ENCODE measurements around the gene CDCA8. TPM values are rescaled to one million over a fixed set of nuclear protein-coding genes. Genes with fewer than 3 reads are reported as not detected.
"Not testable (repeated sequence)": the region's sequence is repeated elsewhere in the genome, so short reads cannot be mapped to it uniquely, and the experiment has no call there.

The CDCA8 gene
- total RNA-seq, 1 donor from 2014 or later, result 12.0 TPM

DNA sequence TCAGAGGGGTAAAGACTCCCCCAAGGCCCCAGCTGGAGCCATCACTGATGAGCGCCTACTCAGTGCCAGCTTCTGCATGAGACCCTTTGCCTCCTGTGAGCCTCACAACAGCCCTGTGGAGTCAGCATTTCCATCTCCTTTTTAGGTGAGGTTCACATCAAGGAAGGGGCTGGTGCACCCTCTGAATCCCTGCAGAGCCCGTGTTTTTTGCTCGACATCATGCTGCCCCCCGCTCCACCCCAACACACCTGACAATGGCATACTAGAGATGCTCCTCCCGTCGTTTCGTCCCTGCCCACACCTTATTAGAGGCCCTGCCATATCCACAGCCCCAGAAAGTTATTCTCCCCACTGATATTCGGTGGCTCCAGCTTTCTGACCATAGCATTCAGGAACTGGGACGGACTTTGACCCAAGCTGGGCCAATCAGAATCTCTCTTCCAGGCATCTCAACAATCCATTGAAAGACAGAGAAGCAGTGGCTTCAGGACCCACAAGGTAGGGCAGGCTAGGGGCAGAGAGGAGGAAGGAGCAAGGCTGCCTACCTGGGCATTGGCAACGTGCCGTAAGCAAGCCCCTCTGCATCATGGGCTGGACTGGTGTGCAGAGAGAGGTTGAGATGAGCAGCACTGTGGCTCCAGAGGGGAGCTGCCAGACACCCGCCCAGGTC is 39.9 kb downstream of the CDCA8 start:
- DNase-seq (ENCODE audit: extremely low read depth, low read depth, low spot score), result no peak

DNA sequence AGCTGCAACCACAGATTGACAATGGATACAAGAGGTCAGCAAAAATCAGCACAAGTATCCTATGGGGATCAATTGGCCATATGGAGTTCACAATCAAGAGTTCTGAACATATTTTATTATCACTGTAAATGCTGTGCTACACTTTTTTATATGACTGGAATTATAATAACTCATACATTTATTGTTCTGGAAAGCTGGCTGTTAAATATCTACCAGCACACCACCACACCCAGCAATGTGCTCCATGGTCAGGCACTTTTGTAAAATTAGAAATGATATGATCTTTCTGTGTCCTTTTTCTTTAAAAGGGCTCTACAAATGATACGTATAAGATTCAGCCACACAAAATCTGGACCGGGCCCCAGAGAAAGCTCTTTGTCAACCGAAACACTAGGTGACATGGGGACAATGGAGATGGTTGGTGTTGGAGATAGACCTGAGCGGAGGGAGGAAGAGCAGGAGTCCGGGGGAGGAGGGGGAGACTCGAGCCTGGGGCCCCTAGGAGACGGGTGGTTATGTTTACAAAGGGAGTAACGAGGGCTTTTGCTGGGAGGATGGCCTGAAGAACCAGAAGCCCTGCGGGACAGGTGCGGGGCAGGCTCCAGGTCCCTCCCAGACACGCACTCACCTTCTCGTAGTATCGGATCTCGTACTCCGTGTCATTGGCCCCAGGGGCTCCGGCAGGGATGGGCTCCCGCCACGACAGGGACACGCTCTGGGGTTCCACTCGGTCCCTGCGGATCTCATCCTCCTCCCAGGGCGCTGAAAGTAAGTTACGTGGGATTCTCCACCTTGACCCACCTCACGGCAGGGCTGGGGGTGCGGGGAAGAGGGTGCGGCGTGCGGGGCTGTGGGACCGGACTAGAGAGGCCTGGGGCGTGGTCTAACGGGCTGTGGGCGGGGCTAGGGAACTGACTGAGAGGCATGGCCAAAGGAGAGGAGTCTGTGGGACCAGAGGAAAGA is 42.6 kb downstream of the CDCA8 start:
- no peak for DNase-seq (ENCODE audit: extremely low read depth, low read depth, low spot score)

DNA sequence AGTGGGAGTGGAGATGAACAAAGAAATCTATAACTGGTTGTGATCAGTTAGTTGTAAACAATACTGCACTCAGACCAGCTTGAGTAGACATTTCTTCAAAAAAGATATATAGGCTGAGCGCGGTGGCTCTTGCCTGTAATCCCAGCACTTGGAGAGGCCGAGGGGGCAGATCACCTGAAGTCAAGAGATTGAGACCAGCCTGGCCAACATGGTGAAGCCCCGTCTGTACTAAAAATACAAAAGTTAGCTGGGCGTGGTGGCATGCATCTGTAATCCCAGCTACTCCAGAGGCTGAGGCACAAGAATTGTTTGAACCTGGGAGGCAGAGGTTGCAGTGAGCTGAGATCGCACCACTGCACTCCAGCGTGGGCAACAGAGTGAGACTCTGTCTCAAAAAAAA is 45.7 kb downstream of the CDCA8 start:
- not testable (repeated sequence) for DNase-seq (ENCODE audit: extremely low read depth, low read depth, low spot score)

DNA sequence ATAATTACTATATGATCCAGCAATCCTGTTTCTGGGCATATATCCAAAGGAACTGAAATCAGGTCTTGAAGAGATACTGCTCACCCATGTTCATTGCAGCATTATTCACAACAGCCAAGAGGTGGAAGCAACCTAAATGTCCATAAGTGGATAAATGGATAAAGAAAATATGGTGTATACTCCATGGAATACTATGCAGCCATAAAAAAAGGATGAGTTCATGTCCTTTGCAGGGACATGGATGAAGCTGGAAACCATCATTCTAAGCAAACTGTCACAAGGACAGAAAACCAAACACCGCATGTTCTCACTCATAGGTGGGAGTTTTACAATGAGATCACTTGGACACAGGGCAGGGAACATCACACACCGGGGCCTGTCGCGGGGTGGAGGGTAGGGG is 46.3 kb downstream of the CDCA8 start:
- DNase-seq (ENCODE audit: extremely low read depth, low read depth, low spot score), result not testable (repeated sequence)

DNA sequence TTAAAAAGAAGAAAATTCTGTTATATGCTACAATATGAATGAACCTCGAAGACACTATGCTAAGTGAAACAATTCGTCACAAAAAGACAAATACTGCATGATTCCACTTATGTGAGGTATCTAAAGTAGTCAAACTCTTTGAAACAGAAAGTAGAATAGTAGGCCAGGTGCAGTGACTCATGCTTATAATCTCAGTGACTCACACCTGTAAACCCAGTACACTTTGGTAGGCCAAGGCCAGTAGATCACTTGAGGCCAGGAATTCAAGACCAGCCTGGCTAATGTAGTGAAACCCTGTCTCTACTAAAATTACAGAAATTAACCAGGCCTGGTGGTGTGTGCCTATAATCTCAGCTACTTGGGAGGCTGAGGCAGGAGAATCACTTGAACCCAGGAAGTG is 46.9 kb downstream of the CDCA8 start:
- no peak for DNase-seq (ENCODE audit: extremely low read depth, low read depth, low spot score)

DNA sequence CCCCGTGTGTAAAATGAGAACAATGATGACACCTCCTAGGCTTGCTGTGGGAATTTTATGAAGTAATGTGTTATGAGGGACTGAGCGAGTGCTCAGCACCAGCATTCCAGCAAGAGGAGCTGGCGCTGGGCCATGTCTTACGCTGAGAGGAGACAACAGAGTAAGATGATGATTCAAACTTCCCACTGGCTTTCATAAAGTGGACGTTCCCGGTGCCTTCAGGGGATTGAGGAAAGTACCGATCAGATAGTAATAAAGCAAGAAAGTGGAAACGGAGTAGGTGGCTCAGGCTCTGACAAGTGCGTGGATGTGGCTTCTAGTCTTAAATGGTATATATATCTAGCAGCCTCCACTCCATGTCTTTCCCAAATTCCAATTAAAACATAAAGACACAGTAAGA is 48.8 kb downstream of the CDCA8 start:
- DNase-seq (ENCODE audit: extremely low read depth, low read depth, low spot score), result no peak

DNA sequence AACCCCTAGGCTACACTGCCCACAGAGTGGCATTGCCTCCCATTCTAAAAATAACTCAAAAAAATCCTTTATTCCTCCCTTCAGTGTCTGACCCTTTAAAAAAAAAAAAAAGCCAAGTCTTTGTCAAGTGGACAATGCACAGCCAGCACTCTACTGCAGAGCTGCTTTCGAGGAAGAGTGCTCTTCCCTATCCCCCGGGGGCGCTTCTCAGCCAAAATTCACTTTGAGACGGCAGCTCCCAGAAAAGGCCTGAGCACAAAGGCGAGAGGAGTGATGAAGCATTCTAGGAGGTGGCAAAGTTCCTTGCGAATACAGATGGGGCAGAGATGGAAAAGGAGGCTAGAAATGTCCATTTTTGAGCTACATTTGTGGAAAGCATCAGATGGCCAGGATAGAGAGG is 49.3 kb downstream of the CDCA8 start:
- no peak for DNase-seq (ENCODE audit: extremely low read depth, low read depth, low spot score)

DNA sequence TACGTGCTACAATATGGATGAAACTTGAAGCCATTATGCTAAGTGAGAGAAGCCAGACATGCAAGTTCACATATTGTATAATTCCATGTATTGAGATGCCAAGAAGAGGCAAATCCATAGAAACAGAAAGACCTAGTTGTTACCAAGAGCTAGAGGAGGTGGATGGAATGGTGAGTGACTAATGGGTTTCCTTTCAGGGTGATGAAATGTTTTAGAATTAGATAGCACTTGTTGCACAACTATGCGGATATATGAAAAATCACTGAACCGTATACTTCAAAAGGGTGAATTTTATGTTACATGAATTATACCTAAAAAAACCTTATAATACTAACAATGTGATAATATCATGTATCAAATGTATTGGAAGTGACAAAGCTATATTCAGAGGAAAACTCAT is 54.5 kb downstream of the CDCA8 start:
- no peak for DNase-seq (ENCODE audit: extremely low read depth, low read depth, low spot score)

DNA sequence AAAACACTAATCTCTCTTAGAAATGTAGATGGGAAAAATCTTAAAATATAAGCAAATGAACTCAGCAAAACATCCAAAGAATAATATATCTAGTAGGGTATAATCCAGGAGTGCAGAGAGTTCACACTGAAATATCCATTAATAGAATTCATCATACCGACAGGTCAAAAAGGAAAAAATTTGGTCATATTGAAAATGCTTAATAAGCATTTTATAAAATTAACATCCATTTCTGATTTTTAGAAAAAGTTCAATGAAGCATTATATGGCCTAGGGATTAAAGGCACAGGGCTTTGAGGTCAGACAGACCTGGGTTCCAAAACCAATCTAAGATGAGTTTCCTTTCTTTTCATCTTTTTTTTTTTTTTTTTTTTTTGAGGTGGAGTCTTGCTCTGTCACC is 56.2 kb downstream of the CDCA8 start:
- DNase-seq (ENCODE audit: extremely low read depth, low read depth, low spot score), result no peak

DNA sequence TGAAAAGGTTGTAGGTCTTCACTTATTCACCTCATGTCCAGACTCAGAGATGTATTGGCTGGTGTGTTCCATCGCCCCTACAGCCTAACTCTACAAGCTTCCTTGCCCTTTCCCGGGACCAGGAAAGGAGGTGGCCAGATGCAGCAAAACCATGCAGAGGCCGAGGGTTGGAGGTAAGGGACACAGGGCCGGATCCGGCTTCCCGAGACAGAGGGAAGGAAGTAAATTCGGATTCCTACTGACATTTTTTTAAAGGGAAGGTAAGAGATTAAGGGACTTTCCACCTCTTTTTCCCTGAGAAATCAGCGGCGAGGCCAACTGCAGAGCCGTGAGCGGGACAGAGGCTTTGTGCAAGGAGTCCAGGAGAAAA is 59.9 kb downstream of the CDCA8 start:
- no peak for DNase-seq (ENCODE audit: extremely low read depth, low read depth, low spot score)

DNA sequence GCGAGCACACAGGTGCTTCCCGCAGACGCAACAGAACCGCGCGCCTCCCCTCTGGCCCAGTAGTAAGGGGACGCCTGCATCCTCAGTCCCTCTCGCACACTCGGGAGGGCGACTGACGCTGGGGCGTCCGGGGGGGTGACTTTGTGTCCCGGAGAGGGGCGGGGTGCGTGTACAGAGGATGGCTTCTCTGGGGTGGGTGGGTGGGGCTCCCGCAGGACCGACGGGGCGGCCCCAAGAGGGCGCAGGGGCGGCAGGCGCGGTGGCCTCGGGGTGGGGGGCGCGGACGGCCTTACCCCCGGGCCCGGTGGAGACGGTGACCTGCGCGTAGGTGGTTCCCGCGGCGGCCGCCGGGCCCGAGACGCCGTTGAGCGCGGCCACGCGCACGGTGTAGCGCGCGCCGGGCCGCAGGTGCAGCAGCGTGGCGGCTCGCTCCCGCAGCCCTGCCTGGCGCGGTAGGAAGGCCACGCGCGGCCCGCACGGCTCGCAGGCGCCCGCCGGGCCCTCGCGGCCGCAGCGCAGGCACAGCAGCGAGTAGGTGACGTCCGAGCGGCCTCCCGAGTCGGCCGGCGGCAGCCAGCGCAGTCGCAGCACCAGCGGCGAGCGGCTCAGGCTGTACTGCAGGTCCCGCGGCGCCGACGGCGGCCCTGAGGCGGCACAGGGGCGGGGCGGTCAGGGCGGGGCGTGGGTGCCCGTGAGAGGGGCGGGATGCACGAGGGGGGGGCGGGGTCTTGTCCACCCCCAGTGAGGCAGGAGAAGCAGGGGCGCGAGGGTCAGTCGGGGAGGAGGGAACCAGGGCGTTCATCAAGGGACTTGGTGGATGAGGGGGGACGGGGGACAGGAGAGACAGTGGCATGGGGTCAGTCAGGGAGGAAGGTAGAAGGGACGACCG is 60.5 kb downstream of the CDCA8 start:
- no peak for DNase-seq (ENCODE audit: extremely low read depth, low read depth, low spot score)

DNA sequence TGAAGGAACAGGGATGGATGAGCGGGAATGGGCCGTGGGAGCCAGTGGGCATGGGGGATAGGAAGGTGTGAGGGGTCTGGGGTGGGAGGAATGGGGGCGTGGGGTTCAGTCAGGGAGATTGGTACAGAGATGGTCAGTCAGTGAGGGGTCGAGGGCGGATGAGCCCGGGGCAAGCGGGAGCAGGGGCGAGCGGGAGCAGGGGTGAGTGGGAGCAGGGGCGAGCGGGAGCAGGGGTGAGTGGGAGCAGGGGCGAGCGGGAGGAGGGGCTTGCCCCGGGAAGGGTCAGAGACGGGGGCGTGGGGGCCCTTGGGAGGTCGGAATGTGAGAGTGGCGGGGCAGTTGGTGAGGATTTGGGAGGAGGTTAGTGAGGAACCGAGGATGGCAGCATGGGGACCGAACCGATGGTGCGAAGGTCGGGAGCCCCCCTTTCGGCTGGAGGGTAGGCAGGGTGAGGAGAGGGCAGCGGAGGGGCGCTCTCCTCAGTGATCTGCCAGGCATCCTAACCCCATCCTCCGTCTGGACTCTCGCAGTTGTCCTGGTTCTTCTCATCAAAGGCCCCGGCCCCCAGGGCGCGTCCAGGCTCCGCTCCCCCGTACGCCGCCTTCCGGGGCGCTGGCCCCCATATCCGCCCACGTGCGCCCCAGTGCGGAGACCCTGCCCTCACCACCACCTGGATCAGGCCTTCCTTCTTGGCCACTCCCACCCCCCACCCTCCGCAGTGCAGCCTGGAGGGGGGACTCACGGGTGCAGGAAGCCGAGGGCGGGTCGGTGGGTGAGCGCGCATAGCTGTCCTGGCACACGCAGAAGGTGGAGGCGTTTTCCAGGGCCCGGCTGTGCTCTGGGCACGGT is 61.4 kb downstream of the CDCA8 start:
- no peak for DNase-seq (ENCODE audit: extremely low read depth, low read depth, low spot score)

DNA sequence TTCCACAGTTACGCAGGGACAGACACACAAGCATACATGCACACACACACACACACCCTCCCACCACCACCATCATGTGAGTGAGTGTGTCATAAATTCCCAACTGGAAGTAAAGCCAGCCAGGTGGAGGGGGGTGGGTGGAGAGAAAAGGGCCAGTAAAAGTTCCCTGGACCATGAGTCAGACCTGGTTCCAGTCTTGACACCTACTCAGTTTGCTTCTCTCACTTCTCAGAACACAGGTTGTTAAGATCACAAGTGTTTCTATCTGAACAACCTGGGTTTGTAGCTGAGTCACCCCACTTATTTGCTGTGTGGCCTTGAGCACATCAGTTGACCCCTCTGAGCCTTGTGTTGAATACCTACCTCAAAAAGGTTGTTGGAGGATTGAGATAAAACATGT is 63.0 kb downstream of the CDCA8 start:
- DNase-seq (ENCODE audit: extremely low read depth, low read depth, low spot score), result no peak

DNA sequence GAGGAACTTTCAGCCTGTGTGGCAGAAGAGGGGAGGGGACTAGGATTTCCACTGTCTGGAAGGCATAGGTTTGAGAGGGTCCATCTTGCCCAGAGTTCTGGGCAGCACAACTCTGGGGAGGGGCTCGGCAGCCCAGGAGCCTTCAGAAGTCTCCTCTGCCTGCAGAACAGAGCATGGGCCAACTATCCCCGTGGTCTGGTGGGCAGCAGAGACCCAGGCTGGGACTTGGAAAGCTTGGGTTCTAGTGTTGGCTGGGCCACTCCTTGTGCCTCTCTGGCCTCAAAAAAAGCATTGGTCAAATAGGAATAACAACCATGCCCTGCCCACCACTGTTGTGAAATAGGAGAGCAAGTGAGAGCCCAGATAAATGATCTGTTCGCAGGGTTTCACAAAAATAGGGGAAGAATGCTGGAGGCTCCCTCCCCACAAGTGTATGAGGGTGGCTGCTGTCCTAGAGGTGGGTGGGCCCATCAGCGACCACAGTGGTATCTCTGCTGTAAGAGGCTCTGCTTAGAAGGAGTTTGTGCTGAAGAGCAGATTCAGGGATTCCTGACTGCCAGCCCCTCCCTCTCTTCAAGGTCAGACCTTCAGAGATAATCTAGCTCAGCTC is 63.7 kb downstream of the CDCA8 start:
- DNase-seq (ENCODE audit: extremely low read depth, low read depth, low spot score), result no peak

Other genes starting within 250 kb of the CDCA8 start
- gene ZC3H12A, start 217.9 kb upstream of the CDCA8 start, total RNA-seq, result 7.2 and 23.0 TPM in 2 replicates
- gene MEAF6, start 177.8 kb upstream of the CDCA8 start, total RNA-seq, result 76.0 and 83.4 TPM in 2 replicates
- 6.7 and 25.6 TPM in 2 replicates for gene SNIP1, start 138.2 kb upstream of the CDCA8 start, total RNA-seq
- 3.8 and 4.7 TPM in 2 replicates for gene DNALI1, start 135.6 kb upstream of the CDCA8 start, total RNA-seq
- gene GNL2, start 96.6 kb upstream of the CDCA8 start, total RNA-seq, result 40.6 and 55.2 TPM in 2 replicates
- not detected in 2 replicates for gene RSPO1, start 57.6 kb upstream of the CDCA8 start, total RNA-seq
- gene EPHA10, start 72.6 kb downstream of the CDCA8 start, total RNA-seq, result 0.47 TPM in 1 of 2 replicates, not detected in the other
- 1.1 and 2.2 TPM in 2 replicates for gene MANEAL, start 101.3 kb downstream of the CDCA8 start, total RNA-seq
- 74.4 and 113 TPM in 2 replicates for gene C1orf122, start 115.3 kb downstream of the CDCA8 start, total RNA-seq
- gene YRDC, start 115.7 kb downstream of the CDCA8 start, total RNA-seq, result 19.6 and 22.1 TPM in 2 replicates
- gene MTF1, start 167.1 kb downstream of the CDCA8 start, total RNA-seq, result 3.7 and 6.2 TPM in 2 replicates